Left ventricle myocardium inferior (tissue), 1 donor: Measurements from ENCODE around the gene TRAF6. TPM values are rescaled to one million over a fixed set of nuclear protein-coding genes. Genes with fewer than 3 reads are reported as not detected.

Experiments
- DNase-seq: peaks from one replicate; pipeline ENCODE4 v3.0.0-alpha.2; 2020
- H3K27ac ChIP-seq: fragments of 200-600 bp; replicated peaks from 2 replicates; pipeline ENCODE4 v1.8.0; 2021
- H3K27me3 ChIP-seq: fragments of 200-600 bp; 2 replicates; pipeline ENCODE4 v1.8.0; 2021; ENCODE audit warnings: low read depth
- H3K36me3 ChIP-seq: fragments of 200-600 bp; 2 replicates; pipeline ENCODE4 v1.8.0; 2021
- H3K4me1 ChIP-seq: fragments of 200-600 bp; 2 replicates; pipeline ENCODE4 v1.8.0; 2021
- H3K4me3 ChIP-seq: fragments of 200-600 bp; 2 replicates; pipeline ENCODE4 v1.8.0; 2021; ENCODE audit warnings: mild to moderate bottlenecking, moderate library complexity
- H3K9me3 ChIP-seq: fragments of 200-600 bp; replicated peaks from 2 replicates; pipeline ENCODE4 v1.8.0; 2021
- CTCF ChIP-seq: fragments of 200-600 bp; IDR thresholded peaks from 2 replicates; pipeline ENCODE4 v1.8.0; 2021; ENCODE audit warnings: antibody characterized with exemption, mild to moderate bottlenecking, borderline replicate concordance
- intact Hi-C: fragments of 100-400 bp; cut with micrococcal nuclease; formaldehyde crosslinking; loops from one replicate; pipeline ENCODE4 v1.11.0; 2022
- total RNA-seq: library from RNA; stranded (reverse); fragmentation: NEBNext Ultra II Directional; extraction: Animal tissue kit (Norgen Biotek cat#: 25700); gene quantifications from one replicate; pipeline ENCODE4 v1.2.1, GENCODE V29; 2021
- donor health status: DM: no; HTN: yes; CAD: no; lungs with severe emphysema.

TRAF6 gene
- total RNA-seq, 1 donor from 2014 or later: 12.9 TPM

- peak overlapping the region; percentile 20 for H3K27ac ChIP-seq
- no peaks in the 10 kb centered on the region for H3K4me1 ChIP-seq
- peak; percentile 65 for TF ChIP-seq CTCF
- intact Hi-C loops: no loop called here
- H3K36me3 ChIP-seq: no peaks in the 10 kb centered on the region
- peak; percentile 35 for DNase-seq
- H3K9me3 ChIP-seq: no peaks in the 10 kb centered on the region
- no peaks in the 10 kb centered on the region for H3K27me3 ChIP-seq
- H3K4me3 ChIP-seq: no peak overlapping the region
These were observed 30.9 kb upstream of the TRAF6 start for GRCh38 chr11:36540998-36541397.

GRCh38 chr11:36534276-36534840, 24.3 kb upstream of the TRAF6 start:
- intact Hi-C loops: no loop called here
- no peak overlapping the region for H3K27ac ChIP-seq

GRCh38 chr11:36532941-36533601, 23.0 kb upstream of the TRAF6 start:
- H3K27ac ChIP-seq: peak overlapping the region; percentile 31
- TF ChIP-seq CTCF: no peak
- peaks cover 14% of the 10 kb centered on the region for H3K4me1 ChIP-seq
- H3K27me3 ChIP-seq: no peaks in the 10 kb centered on the region
- intact Hi-C loops: no loop called here
- no peak overlapping the region for H3K4me3 ChIP-seq
- no peaks in the 10 kb centered on the region for H3K36me3 ChIP-seq
- DNase-seq: no peak
- peaks cover 2% of the 10 kb centered on the region for H3K9me3 ChIP-seq

More at GRCh38 chr11:36534276-36534840, 24.3 kb upstream of the TRAF6 start:
- no peak for TF ChIP-seq CTCF
- Histone ChIP-seq H3K4me3 (no peak overlapping the region), H3K9me3 (no peaks in the 10 kb centered on the region), H3K4me1 (peaks cover 14% of the 10 kb centered on the region), H3K27me3 (no peaks in the 10 kb centered on the region), H3K36me3 (no peaks in the 10 kb centered on the region)
- DNase-seq: no peak

- no peak for TF ChIP-seq CTCF
- H3K27me3 ChIP-seq: no peaks in the 10 kb centered on the region
- peaks cover 14% of the 10 kb centered on the region for H3K4me1 ChIP-seq
- intact Hi-C loops: no loop called here
- no peaks in the 10 kb centered on the region for H3K36me3 ChIP-seq
- H3K9me3 ChIP-seq: peaks cover 20% of the 10 kb centered on the region
- no peak for DNase-seq
- H3K4me3 ChIP-seq: no peak overlapping the region
- H3K27ac ChIP-seq: no peak overlapping the region
These were observed 20.8 kb upstream of the TRAF6 start for GRCh38 chr11:36530840-36531239.

- DNase-seq: no peak
- TF ChIP-seq CTCF: no peak
- intact Hi-C loops: no loop called here
- Histone ChIP-seq H3K4me3 (no peak overlapping the region), H3K27me3 (no peaks in the 10 kb centered on the region), H3K9me3 (peaks cover 18% of the 10 kb centered on the region), H3K36me3 (no peaks in the 10 kb centered on the region), H3K4me1 (peaks cover 19% of the 10 kb centered on the region), H3K27ac (no peak overlapping the region)
These were observed 3.9 kb upstream of the TRAF6 start for GRCh38 chr11:36513965-36514364.
